Vein endothelial cell (primary cell): ENCODE measurements around the gene GTF2E1. TPM values are rescaled to one million over a fixed set of nuclear protein-coding genes. Genes with fewer than 3 reads are reported as not detected.

ENCODE experiments used
- small RNA-seq: library from RNA; depleted of rRNA; stranded (forward); fragments of <200 nt; gene quantifications from one replicate; pipeline ENCODE3, GENCODE V24; 2012
- total RNA-seq: library from RNA; depleted of rRNA; stranded (reverse); fragments of >200 nt; gene quantifications from 2 replicates; pipeline ENCODE4 v1.2.3, GENCODE V29; 2012

GTF2E1 gene
- total RNA-seq: 19.9 and 24.9 TPM in 2 replicates

DNA sequence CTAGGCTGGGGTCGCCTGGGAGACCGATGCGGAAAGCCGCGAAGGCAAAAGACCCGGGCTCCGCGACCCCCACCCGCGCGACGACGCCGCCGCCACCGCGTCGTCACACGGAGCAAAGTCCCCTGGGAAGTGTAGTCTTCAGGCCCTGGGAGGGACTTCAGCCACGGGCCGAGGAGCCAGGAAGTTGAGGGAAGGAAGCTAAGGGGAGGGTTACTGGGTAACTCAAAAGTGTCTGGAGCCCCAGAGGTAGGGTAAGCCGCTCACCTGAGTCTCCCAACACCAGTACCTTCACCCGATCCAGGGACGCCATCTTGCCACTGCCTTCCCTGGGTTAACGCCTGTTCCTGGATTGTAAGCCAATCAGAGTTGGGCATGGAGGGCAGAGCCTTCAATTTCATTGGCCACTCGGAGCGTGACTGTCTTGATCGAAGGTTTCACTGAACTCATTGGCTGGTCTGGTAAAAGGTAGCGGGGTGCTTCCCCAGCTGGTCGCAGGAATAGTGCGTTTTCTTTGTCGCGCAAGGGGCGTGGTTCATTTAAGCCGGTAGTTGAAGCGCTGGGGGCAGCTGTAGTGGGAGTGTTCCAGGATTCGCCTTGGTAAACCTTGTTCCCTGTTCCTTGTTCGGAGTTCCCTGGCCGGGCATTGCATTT is at the start of gene GTF2E1, which contains the start of gene RABL3:
Gene GTF2E1 (plus strand): TSS at position 547 of the 651 bp plus-strand sequence. CDS start 7,809 bp downstream, outside the sequence.
Gene RABL3 (minus strand): TSS at position 319 of the 651 bp plus-strand sequence. CDS start 9 bp downstream, at position 310.

Small RNA genes lying within 50 kb of the gene (small RNA-seq; reads per million reads assigned to genes)
- gene MTCO1P29: not detected
- not detected for gene MTCO2P29

Other genes with a start within 250 kb of the GTF2E1 start
- gene NDUFB4, start 146.4 kb upstream of the GTF2E1 start, total RNA-seq: 49.3 and 52.2 TPM in 2 replicates
- gene HGD, start 60.5 kb upstream of the GTF2E1 start, total RNA-seq: 0.19 TPM in 1 of 2 replicates, not detected in the other
- gene RABL3, start 228 bp upstream of the GTF2E1 start, total RNA-seq: 11.8 and 16.2 TPM in 2 replicates
- gene STXBP5L, start 165.5 kb downstream of the GTF2E1 start, total RNA-seq: not detected in 2 replicates